HG03108 (cell line): ENCODE measurements around the gene PPP2R3A.

Source experiments
- ATAC-seq: cut with Tn5 transposase; IDR thresholded peaks from one replicate; pipeline ENCODE4 v1.9.1; 2021; ENCODE audit warnings: moderate library complexity; ENCODE audit not compliant: unreplicated experiment

PPP2R3A gene

DNA sequence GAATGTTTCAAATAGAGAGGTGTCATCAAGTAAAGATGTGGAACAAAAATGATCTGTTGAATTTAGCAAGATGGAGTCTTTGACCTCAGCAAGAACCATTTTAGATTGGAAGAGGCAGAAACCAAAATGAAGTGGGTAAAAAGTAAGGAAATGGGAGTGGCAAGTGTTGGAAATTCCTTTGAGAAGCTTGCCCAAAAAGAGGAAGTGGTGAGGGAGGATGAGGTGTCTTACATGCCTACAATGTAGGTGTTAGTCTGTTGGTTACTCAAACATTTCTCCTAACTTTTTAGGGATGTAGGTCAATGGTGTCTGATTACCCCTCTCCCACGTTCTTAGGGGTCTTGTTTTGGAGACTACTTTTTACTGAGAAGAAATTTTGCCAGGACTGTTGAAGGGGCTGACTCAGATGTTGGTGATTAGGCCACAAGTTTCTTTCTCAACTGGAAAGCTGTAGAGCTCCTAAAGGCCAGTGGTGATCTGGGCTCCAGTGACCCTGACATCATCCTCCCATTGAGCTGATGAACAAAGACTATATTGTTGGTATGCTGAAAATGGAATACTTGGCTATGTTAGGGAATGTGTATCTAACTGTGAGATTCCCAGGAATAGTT, 5.1 kb downstream of the PPP2R3A start:
- ATAC-seq = no peak

DNA sequence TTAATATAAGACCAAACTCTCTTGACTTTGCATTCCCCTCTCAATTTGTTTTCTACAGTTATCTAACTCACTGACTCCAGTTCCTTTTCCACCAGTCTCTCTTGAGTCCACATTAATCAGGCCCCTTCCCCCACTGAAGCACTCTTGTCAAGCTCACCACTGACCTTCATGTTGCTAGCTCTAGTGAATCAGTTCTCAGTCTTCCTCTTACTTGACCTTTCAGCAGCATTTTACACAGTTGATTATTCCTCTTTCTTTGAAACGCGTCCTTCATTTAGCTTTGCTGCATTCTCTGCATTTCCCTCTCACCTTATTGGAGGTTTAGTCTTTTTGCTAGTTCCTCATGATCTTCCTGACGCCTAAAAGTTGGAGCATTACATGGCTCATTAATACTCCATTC, 8.3 kb downstream of the PPP2R3A start:
- no peak for ATAC-seq

DNA sequence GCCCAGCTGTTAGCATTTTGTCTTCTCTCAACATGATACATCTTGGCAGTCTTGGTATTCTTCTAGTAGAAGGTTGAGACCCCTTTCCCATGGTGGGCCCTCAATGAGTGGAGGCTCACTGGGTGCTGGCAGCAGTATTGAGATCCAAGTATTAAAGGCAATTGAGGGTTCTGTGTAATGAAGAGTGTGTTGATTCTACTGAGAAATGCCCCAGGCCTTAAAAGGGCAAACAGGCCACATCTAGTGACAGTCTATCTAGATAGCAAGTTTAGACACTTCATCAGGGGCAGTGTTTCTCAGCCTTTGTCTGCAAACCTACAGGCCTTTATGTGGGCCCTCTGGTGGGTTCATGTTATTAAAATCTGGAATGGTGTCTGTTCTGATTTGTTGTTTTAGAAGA, 9.5 kb downstream of the PPP2R3A start:
- ATAC-seq = no peak

DNA sequence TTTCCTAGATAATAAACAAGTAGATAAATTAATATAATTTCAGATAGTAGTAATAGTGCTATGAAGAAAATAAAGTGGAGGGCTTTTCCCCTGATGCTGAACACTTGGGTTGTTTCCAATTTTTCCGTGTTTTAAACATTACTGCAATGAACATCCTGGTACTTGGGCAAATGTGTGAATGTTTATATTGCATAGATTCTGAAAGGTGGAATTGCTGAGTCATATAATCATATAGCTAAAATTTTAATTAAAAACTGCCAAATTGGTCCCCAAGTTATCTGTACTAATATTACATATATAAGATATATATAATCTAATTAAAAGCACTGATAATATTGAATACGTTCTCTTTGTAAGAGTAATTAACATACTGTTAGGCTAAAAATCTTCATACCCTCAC, 10.0 kb downstream of the PPP2R3A start:
- no peak for ATAC-seq

DNA sequence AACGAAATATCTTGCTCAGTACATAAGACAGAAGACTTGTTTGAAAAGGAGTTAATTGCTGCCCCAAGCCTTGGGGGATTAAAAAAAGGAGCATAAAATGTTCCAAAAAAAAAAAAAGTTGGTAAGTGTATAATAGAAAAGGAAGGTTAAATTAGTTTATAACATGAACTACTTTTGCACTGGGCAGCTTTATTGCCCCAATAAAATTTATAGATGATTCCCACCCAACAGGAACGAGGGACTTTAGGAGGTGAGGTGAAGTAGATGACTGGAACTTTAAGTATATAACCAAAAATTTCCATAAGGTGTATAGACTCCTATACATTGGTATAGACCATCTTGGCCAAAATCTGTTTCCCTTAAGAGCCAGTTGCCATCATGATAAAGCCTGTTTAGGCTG, 14.8 kb downstream of the PPP2R3A start:
- no peak for ATAC-seq

DNA sequence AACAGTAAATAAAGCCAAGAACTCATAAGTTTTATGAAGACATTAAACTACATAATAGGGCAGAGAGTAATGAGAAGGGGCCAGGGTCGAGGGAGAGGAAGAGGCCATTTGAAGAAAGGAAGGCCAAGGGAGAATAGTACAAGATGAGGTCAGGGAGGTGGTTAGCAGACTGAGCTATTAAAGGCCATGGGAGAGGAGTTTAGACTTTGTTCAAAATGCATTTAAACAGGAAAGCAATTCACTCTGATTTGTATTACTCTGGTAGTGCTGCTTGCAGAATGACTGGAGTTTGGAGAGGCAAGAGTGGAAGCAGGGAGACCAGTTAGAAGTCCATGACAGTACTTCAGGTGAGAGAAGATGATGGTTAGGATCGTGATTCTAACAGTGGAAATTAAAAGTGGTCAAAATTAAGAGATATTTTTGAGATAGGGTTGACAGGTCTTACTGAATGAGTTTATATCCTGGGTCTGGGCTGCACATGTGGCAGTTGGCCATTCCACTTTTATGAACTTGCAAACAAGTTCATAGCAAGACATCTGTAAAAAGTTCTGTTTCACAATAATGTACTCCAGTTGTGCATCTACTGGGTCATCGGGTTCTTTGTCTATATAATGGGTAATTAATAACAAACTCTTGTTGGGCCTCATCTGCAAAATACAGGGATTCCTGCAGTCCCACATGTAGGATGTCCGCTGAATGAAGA, 16.3 kb downstream of the PPP2R3A start:
- ATAC-seq = no peak

DNA sequence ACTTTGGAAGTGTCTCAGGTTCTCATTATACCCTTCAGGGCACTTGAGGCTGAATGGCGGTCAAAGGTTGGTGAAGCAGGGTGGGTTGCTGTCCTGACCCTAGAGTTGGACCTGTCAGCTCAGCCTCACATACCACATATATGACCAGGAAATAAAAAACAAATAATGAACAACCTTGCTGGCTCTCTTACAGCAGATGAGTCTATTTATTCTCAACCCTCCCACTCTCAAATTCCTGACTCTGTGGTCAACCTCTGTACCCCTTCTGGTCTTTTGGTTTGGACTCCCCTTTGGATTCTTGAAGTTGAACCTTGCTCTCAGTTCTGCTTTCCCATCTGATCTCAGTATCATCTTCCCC, 16.9 kb downstream of the PPP2R3A start:
- ATAC-seq = no peak

DNA sequence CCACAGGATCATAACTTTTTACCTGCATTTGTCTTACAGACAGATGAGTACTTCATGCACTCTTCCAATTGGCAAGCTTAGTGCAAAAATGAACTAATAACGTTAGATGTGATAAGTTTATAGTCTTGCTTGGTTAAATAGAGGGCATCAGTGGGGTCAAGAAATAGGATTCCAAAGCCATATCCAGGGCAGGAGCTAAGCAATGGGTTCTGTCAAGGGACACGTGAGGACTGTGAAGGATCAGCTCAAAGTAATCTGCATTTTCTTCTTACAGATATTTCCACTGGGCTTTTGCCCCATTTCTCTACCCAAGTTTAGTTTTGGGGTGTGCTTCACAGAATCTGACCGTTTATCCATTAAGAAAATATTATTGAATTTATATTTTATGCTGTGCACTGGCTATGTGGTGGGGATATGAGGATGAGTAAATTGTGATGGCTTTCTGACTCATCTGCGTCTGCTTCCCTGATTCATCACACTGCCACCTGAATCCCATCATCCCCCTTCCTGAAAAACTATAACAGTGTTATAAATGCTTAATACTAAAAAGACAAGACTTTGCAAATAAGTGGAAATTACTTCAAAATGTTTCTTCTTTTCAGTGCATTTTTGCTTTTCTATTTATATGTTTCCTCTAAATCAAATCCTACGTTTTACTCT, 17.5 kb downstream of the PPP2R3A start:
- no peak for ATAC-seq

DNA sequence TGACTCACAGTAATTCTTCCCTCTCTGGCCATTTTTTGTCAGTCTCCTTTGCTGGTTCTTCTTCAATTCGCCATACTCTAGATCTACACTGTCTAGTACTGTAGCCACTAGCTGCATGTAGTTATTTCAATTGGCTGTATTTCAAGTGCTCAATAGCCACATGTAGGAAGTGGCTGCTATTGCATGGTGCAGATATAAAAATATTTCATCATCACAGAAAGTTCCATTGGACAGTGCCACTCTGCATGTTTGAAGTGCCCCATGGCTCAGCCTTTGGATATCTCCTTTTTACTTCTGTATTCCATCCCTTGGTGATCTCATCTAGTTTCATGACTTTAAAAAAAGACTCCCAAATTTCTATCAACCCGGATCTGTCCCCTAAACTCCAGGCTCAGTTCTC, 22.1 kb downstream of the PPP2R3A start:
- no peak for ATAC-seq

DNA sequence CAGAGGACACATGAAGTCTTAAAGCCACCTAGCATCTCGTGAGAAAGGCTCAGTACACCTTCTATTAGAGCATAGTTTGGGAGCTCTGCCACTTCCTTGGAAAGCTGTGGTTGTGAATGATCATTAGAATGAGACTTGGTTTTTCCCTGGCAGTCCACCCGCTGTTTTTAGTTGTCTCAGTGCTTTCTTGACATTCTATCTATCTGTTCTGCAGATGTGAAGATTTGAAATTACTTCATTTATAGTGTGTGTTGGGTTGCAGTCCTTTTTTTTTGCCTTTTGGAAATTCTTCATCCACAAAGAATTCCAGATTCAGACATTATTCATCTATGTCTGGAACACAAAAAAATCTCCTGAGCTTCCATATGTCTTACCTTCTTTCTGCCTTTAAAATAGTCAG, 23.7 kb downstream of the PPP2R3A start:
- no peak for ATAC-seq

DNA sequence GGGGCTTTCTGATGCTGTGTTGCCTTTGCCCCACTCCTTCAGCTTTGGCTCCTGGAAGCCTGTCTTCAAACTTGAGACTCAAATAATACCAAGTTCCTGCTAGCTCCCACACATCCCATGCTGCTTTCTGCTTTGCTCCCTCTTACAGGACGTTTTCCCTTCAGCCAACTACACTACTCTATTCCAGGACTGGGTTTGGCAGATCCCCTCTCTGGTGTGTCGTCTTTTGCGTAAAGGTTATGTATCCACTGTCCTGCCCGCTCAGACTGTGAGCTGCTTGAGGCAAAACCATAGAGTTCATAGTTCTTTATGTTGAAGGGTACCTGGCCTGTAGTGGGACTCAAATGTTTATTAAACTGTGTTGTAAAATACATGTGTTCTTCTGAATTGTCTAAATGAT, 25.4 kb downstream of the PPP2R3A start:
- no peak for ATAC-seq

DNA sequence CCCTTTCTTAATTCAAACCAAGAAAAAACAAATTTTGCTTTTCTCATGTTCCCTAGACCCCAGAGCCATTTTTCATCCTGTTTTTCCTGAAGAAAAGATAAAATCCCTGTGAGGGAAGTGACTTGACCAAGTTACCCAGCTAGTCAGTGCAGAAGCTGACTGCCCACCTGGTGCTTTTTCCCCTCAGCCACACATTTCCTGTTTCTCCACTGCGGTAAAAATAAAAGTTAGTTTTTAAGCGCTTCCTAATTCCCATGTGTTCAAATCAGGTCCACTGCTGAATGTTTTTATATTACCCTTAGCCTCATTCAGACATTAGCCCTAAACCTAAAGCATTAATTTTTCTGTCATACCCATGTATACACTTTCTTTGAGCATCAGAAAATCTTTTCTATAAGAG, 26.1 kb downstream of the PPP2R3A start:
- ATAC-seq = no peak

DNA sequence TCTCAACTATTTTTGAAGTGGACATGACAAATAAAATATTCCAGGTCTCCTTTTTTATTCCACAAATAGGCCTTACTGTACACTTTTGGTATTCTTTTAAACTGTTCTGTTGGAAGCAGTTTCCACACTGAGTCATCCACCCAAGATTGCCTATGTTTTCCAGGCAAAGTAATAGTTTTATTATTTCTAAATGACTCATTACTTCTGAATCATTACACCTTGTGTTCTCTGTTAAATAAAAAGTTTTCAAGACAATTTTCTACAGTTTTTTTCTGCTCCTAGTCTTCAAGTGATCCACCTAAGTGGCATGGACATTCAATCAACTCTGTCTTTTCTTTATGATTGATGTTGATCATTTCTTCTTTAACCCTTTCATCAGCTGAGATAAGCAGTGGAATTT, 26.5 kb downstream of the PPP2R3A start:
- ATAC-seq = no peak

DNA sequence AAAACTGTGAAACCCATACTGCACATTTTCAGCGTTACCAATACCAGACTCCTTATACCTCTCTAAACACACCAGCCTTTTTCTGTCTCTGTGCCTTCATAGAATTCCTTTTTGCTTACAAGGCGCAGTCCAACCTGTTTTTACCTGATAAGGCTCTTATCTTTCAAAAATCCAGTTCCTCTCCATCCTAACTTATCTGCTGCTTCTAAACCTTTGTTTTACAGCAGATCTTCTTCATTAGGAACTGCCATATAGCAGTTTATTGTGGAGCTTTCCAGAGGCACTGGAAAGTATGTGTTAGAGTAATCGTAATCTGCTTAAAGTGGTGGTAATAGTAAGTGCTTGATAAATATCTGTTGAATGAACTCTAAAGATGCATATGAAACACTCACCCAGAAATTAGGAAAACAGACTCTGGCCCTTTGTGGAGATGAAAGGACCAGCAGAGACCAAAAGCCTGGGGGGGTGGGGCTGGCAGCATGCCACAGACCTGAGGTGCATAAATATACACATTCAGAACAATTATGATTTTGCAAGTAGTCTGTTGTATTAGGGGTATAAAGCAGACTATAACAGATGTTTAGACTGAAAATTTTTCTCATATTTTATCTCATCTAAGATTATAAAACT, 29.3 kb downstream of the PPP2R3A start:
- ATAC-seq = no peak

DNA sequence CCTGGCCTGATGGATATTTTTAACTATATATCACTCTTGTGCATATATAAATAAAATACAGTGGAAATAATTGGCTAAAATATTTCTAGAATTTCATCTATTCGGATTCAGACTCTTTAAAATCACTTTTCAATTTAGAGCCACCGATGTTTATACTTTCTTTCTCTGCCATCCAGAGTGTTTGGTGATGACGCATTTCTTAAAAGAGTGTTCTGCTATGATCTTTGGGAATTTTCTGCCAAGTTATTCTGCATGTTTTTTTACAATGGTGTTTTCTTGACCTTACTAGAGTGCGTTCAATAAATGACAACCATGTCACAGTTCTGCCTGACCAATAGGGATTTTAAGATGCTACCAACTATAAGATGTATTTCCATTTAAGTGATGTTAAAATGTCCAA, 30.2 kb downstream of the PPP2R3A start:
- no peak for ATAC-seq

DNA sequence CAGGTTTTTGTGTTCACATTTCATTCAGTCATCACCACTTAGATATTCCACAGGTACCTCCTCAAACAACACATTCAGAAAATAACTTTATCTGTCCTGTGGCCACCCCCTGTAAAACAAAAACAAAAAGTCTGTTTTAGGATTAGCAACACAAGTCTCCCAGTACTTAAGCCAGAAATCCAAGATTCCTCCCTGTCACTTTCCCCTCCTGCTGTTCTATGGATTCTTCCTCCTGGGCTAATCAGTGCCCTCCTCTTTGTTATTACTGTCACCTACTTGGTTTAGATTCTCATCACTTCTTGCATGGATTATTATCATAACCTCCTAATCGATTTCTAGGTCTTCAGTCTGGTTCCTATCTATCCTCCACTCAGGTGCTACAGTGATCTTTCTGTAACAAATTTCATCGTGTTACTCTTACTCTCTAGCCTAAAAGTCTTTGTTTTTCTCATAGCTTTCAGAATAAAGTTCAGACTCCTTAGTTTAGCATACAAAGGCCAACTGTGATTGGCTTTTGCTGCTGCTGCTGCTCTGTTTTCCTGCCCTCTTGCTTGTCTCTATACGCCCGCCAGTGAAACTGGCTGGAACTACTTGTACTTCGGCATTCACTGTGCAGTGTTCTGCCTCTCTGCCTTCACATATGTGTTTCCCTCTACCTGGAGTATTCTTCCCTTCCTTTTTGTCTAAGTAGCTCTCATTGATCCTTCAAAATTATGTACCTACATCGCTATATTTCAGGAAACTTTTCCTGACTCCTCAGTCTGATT, 32.2 kb downstream of the PPP2R3A start:
- no peak for ATAC-seq

DNA sequence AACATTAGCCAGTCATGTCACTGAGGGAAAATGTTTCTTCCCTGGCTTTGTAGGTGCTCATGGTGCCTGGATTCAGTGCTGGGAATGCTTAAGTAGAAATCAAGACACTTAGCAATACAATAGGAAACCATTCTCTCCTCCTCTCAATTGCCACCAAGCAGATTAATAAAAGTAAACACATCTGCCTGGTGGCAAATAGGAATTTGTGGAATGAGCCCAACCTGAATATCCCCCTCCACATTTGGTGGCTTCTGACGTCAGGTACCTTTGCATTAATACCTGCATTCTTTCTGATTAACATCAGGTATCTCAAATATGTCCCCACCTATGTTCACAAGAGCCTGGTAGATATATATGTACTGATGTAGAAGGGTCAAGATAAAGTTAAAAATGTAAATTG, 42.7 kb downstream of the PPP2R3A start:
- no peak for ATAC-seq

DNA sequence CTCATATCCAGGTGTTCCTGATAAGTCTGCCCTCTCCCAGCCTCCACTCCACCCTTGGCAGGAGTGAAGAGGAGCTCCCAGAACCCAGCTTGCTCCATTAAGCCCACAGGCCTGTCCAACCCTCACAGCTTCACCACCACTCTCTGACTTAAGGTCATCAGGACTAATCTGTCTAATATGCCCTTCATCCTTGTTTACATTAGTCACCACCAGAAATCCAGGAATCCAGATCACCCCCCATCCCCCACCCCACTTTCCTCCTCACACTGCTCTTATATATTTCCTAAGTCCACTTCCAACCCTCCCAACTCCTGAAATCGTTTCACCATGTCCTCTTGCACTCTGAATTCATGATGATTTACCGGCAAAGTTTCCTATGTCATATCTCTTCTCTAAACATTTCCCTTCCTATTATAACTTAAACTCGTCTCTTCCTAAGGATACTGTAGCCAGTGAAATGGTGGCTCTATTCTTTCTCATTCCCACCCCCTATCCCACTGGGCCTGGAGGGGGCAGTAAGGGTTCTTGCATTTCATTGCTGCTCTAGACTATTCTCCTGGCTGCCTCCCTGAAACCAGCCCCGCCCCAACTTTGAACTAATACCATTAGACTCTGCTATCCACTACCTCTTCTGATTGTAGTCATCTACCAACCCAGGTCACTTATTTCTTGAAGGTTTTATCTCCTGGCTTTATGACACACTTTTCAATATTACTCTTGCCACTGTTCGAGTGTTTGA, 43.4 kb downstream of the PPP2R3A start:
- no peak for ATAC-seq

DNA sequence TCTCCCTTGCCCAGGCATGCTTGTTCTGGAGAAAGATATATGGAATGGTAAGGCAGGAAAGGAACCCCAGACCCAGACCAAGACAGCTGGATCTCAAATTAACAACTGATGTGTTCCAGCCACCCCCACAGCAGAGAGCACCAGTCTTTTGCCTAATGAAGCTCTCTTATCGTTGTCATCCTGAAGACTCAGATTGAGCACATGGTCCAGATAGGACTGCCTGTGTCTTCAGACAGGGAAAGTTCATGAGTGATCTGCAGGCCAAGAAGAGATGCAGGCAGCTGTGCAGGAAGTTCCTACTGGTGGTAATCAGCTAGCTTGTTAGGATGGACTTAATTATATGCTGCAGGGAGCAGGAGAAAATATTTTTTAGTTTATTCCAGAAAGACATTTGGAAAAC, 53.3 kb downstream of the PPP2R3A start:
- no peak for ATAC-seq

DNA sequence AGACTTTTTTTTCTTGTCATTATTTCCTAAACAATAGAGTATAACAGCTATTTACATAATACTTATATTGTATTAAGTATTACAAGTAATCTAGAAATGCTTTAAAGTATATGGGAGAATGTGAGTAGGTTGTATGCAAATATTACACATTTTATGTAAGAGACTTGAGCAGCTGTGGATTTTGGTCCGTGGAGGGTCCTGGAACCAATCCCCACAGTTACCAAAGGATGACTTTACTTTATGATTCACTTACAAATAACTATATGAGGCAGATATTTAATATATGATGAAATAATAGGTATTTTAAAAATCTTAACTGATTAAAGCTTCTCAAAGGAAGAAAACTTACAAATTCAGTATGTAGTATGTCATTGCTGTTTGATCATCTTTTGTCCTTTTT, 56.3 kb downstream of the PPP2R3A start:
- ATAC-seq = no peak
